Measurements from ENCODE around the gene AMPD2.

The AMPD2 gene

GRCh38 chr1:109609881-109610280 is 9.8 kb upstream of the AMPD2 start:
- peaks cover 2% of the 10 kb centered on the region for H3K36me3 Mint-ChIP-seq
- no peak overlapping the region for H3K4me3 Mint-ChIP-seq
- no peaks in the 10 kb centered on the region for H3K27me3 Mint-ChIP-seq
- H3K9me3 Mint-ChIP-seq, result no peaks in the 10 kb centered on the region
- no peak overlapping the region for H3K27ac Mint-ChIP-seq
- no peaks in the 10 kb centered on the region for H3K4me1 Mint-ChIP-seq

- peak overlapping the region; percentile 19 for H3K27ac Mint-ChIP-seq
- no peak overlapping the region for H3K4me3 Mint-ChIP-seq
- no peaks in the 10 kb centered on the region for H3K27me3 Mint-ChIP-seq
- H3K4me1 Mint-ChIP-seq, result peaks cover 1% of the 10 kb centered on the region
- no peaks in the 10 kb centered on the region for H3K9me3 Mint-ChIP-seq
- H3K36me3 Mint-ChIP-seq, result no peaks in the 10 kb centered on the region
Measured at GRCh38 chr1:109610609-109611307, 8.9 kb upstream of the AMPD2 start.

GRCh38 chr1:109611308-109611990 is 8.2 kb upstream of the AMPD2 start:
- peaks cover 8% of the 10 kb centered on the region for H3K4me1 Mint-ChIP-seq
- H3K27ac Mint-ChIP-seq, result no peak overlapping the region
- no peak overlapping the region for H3K4me3 Mint-ChIP-seq
- H3K9me3 Mint-ChIP-seq, result no peaks in the 10 kb centered on the region
- no peaks in the 10 kb centered on the region for H3K27me3 Mint-ChIP-seq
- no peaks in the 10 kb centered on the region for H3K36me3 Mint-ChIP-seq

- no peak overlapping the region for H3K4me3 Mint-ChIP-seq
- peaks cover 23% of the 10 kb centered on the region for H3K4me1 Mint-ChIP-seq
- H3K36me3 Mint-ChIP-seq, result no peaks in the 10 kb centered on the region
- no peaks in the 10 kb centered on the region for H3K9me3 Mint-ChIP-seq
- no peaks in the 10 kb centered on the region for H3K27me3 Mint-ChIP-seq
- no peak overlapping the region for H3K27ac Mint-ChIP-seq
Measured at GRCh38 chr1:109613361-109614147, 6.1 kb upstream of the AMPD2 start.

- no peaks in the 10 kb centered on the region for H3K9me3 Mint-ChIP-seq
- no peaks in the 10 kb centered on the region for H3K27me3 Mint-ChIP-seq
- no peak overlapping the region for H3K27ac Mint-ChIP-seq
- no peaks in the 10 kb centered on the region for H3K36me3 Mint-ChIP-seq
- no peak overlapping the region for H3K4me3 Mint-ChIP-seq
- peaks cover 34% of the 10 kb centered on the region for H3K4me1 Mint-ChIP-seq
Measured at GRCh38 chr1:109615879-109616278, 3.8 kb upstream of the AMPD2 start.

GRCh38 chr1:109616391-109616790 is 3.2 kb upstream of the AMPD2 start:
- H3K36me3 Mint-ChIP-seq, result no peaks in the 10 kb centered on the region
- peaks cover 34% of the 10 kb centered on the region for H3K4me1 Mint-ChIP-seq
- H3K27ac Mint-ChIP-seq, result peak overlapping the region; percentile 91
- peak overlapping the region; percentile 16 for H3K4me3 Mint-ChIP-seq
- no peaks in the 10 kb centered on the region for H3K27me3 Mint-ChIP-seq
- no peaks in the 10 kb centered on the region for H3K9me3 Mint-ChIP-seq

- H3K4me3 Mint-ChIP-seq, result peak overlapping the region; percentile 53
- no peaks in the 10 kb centered on the region for H3K36me3 Mint-ChIP-seq
- H3K4me1 Mint-ChIP-seq, result peaks cover 44% of the 10 kb centered on the region
- no peaks in the 10 kb centered on the region for H3K9me3 Mint-ChIP-seq
- H3K27ac Mint-ChIP-seq, result peak overlapping the region; percentile 23
- no peaks in the 10 kb centered on the region for H3K27me3 Mint-ChIP-seq
Measured at GRCh38 chr1:109617291-109617801, 2.3 kb upstream of the AMPD2 start.

- peaks cover 60% of the 10 kb centered on the region for H3K4me1 Mint-ChIP-seq
- H3K36me3 Mint-ChIP-seq, result no peaks in the 10 kb centered on the region
- peak overlapping the region; percentile 99 for H3K27ac Mint-ChIP-seq
- H3K27me3 Mint-ChIP-seq, result no peaks in the 10 kb centered on the region
- peak overlapping the region; percentile 91 for H3K4me3 Mint-ChIP-seq
- H3K9me3 Mint-ChIP-seq, result no peaks in the 10 kb centered on the region
Measured at GRCh38 chr1:109618661-109619575, 719 bp upstream of the AMPD2 start.

GRCh38 chr1:109620401-109620791 is 759 bp downstream of the AMPD2 start:
- Mint-ChIP-seq H3K4me1 (peaks cover 69% of the 10 kb centered on the region), H3K27ac (peak overlapping the region; percentile 99), H3K27me3 (no peaks in the 10 kb centered on the region), H3K36me3 (no peaks in the 10 kb centered on the region), H3K9me3 (no peaks in the 10 kb centered on the region), H3K4me3 (peak overlapping the region; percentile 91)

GRCh38 chr1:109620841-109621286 is 1.2 kb downstream of the AMPD2 start:
- H3K27me3 Mint-ChIP-seq, result no peaks in the 10 kb centered on the region
- H3K36me3 Mint-ChIP-seq, result no peaks in the 10 kb centered on the region
- peak overlapping the region; percentile 91 for H3K4me3 Mint-ChIP-seq
- peaks cover 70% of the 10 kb centered on the region for H3K4me1 Mint-ChIP-seq
- no peaks in the 10 kb centered on the region for H3K9me3 Mint-ChIP-seq
- H3K27ac Mint-ChIP-seq, result peak overlapping the region; percentile 99

GRCh38 chr1:109621379-109622136 is 1.9 kb downstream of the AMPD2 start:
- Mint-ChIP-seq H3K4me3 (peak overlapping the region; percentile 91), H3K4me1 (peaks cover 63% of the 10 kb centered on the region), H3K9me3 (no peaks in the 10 kb centered on the region), H3K27ac (peak overlapping the region; percentile 81), H3K36me3 (no peaks in the 10 kb centered on the region), H3K27me3 (no peaks in the 10 kb centered on the region)

GRCh38 chr1:109622137-109622892 is 2.7 kb downstream of the AMPD2 start:
- Mint-ChIP-seq H3K9me3 (no peaks in the 10 kb centered on the region), H3K4me3 (peak overlapping the region; percentile 91), H3K27ac (peak overlapping the region; percentile 81), H3K4me1 (peaks cover 55% of the 10 kb centered on the region), H3K36me3 (no peaks in the 10 kb centered on the region), H3K27me3 (no peaks in the 10 kb centered on the region)

GRCh38 chr1:109622895-109623294 is 3.3 kb downstream of the AMPD2 start:
- H3K36me3 Mint-ChIP-seq, result no peaks in the 10 kb centered on the region
- H3K9me3 Mint-ChIP-seq, result no peaks in the 10 kb centered on the region
- no peaks in the 10 kb centered on the region for H3K27me3 Mint-ChIP-seq
- H3K4me3 Mint-ChIP-seq, result peak overlapping the region; percentile 91
- peak overlapping the region; percentile 25 for H3K27ac Mint-ChIP-seq
- peaks cover 51% of the 10 kb centered on the region for H3K4me1 Mint-ChIP-seq
